Stimulated activated CD8-positive, alpha-beta memory T cell treated with anti-CD3 and anti-CD28 coated beads, Interleukin-7, amount 100 ng/mL, for 48 hours (primary cell): ENCODE results near the gene ATG101.

ENCODE experiments used
- DNase-seq, 2 donors: peaks; one replicate each; pipeline ENCODE4 v3.0.0-alpha.2; 2020; ENCODE audit warnings: low read depth in 1 of 2; ENCODE audit errors: extremely low read depth in 1 of 2

Gene ATG101

DNA sequence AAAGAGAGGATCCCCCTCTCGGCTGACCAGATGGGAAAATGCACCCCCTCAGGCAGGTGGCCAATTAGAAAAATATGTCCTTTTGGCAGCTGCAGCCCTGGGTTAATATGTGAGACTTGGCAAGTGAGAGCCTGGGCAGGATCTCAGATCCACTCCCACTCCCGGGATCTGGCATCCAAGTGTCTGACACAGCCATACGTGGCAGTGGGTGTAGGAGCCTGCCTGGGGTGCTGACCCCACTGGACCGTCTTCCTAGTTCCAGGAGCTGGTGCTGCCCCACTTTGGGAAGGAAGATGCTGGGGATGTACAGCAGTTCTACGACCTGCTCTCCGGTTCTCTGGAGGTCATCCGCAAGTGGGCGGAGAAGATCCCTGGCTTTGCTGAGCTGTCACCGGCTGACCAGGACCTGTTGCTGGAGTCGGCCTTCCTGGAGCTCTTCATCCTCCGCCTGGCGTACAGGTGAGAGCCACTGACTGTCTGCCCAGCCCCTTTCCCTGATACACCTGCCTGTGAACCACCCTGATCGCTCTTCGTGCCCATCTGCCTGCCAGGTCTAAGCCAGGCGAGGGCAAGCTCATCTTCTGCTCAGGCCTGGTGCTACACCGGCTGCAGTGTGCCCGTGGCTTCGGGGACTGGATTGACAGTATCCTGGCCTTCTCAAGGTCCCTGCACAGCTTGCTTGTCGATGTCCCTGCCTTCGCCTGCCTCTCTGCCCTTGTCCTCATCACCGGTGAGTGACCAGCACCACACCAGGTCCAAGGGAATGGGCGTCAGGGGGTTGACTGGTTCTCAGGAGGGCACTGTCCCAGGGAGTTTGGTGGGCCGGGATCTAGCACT, 12.8 kb upstream of the ATG101 start:
- no peak for DNase-seq

DNA sequence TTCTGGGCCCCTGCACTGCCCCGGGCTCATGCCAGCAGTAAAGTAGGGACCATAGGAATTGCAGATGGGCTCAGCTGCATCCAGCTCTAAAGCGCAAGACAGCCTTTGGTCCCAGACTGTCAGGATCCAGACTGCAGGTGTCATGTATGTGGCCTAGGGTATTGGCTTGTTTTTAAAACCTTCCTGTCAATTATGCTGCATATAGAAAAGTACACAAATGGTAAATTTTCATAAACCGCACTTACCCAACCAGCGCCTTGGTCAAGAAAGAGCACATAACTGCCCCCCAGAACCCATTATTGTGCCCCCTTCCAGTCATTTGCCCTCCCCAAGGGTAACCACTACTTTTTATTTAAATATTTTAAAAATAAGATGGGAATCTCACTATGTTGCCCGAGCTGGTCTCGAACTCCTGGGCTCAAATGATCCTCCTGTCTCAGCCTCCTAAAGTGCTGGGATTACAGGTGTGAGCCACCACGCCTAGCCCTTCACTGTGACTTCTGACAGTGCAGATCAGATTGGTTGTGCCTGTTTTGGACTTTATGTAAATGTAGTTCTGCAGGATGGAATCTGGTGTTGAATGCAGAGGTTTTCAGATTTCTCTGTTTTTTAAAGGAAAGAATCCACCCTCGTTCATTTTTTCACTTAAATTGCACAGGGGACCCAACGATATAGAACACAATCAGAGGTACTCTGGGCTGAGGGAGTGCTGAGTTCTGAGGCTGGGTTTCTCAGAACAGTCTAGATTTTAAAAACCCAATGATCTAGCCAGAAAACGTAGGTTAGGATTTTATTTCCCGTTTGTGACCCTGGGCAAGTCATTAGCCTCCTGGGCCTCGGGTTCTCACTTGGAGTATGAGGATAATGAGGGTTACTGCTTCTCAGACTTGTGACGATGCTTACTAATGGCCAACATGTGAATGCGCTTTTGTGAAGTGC, 11.9 kb upstream of the ATG101 start:
- DNase-seq = no peak

DNA sequence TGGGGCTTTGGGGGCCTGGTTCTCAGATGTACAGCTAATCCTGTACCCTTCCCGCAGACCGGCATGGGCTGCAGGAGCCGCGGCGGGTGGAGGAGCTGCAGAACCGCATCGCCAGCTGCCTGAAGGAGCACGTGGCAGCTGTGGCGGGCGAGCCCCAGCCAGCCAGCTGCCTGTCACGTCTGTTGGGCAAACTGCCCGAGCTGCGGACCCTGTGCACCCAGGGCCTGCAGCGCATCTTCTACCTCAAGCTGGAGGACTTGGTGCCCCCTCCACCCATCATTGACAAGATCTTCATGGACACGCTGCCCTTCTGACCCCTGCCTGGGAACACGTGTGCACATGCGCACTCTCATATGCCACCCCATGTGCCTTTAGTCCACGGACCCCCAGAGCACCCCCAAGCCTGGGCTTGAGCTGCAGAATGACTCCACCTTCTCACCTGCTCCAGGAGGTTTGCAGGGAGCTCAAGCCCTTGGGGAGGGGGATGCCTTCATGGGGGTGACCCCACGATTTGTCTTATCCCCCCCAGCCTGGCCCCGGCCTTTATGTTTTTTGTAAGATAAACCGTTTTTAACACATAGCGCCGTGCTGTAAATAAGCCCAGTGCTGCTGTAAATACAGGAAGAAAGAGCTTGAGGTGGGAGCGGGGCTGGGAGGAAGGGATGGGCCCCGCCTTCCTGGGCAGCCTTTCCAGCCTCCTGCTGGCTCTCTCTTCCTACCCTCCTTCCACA, 11.0 kb upstream of the ATG101 start:
- DNase-seq = no peak

DNA sequence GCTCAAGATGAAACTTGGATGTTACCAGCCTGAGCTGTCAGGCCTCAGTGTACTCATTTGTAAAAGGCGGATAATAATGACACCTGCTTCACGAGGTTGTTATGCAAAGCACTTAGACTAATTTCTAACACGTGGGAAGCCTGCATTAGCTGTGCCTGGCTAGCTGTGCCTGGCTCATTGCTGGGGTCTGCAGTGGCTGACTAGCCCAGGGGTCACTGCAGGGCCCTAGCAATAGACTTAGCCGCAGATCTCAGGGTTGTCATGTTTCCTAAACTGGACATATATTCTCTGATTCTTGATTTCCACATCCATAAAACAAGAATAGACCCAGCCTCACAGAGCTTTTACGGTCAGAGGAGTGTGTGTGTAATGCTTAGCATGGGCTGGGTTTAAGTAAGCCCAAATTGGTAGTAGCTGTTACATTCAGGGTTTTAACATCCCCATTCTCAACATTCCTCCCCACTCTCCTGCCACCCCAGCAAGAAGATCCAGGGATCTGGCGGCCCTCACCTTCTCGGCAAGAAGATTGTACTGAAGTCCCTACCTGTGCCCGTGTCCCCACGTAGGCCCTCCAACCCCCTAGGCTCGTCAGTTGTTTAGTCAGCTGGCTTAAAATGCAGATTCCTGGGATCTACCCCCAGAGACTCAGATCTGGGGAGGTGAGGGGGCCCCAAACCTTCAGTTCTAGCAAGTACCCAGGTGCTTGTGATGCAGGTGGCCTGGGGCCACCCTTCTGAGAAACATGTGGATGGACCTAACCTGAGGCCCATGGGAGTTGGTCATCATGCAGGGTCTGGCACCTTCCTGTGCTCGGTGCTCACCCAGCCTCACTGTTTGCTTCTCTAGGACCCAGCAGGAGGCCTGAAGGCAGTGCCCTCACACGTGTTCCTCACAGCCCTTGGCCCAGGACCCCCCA, 9.9 kb upstream of the ATG101 start:
- DNase-seq = no peak

DNA sequence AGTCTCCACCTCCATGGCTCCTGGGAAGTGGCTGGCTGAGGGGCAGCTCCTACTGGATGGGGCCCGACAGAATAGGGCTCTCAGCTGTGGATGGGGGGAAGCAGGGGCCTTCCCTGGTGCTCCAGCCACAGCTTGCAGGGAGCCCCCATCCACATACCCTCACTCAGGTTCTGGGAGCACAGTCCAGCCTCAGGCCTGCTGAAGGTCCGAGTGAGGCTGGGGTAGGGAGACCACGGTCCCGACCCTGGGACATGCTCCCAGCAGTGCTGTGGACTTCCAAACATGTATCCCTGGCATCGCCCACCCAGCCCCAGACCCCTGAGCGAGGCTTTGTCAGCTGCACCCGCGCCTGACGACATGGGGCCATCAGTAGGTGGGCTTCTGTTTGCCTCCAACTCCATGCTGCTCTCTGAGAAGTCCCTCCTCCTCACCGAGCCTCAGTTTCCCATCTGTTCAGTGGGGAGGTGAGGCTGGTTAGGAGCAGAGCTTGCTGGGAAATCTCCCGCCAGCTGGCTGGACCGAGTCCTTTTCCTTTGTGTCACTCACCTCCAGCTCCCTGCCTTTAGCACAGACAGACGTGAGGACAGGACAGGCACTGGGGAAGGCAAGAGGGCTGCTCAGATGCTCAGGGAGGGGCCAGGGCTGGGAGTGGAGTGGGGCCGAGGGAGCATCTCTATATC, 9.1 kb upstream of the ATG101 start:
- DNase-seq = no peak

DNA sequence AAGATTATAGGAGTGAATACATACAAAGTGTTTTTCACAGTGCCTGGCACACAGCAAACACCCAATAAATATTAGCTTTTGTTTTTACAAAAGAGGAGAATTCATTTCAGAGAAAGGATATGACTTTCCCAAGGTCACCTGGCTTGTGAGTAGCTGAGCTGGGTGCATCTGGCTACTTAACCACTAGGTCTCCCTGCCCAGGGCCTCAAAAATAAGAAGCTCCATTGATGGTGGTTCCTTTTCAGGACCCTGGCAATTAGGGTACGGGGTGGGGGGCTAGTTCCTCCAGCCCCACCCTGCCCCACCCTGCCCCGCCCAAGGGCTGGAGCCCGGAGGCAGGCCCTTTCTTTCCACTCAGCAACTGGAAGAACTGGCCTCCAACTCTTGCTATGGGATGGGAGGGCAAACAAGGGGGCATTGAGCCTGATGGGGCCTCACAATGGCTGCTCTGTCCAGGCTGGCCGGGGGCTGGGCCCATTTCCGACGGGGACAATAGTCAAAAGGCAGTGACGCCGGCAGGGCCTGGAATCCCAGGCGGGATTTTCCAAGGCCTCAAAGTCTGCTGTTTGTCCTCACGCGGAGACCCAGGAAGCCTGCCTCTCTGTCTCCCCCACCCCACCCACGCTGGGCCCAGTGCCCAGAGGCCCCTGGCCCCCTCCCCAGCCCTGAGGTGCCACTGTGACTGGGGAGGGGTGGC, 8.2 kb upstream of the ATG101 start:
- no peak for DNase-seq

DNA sequence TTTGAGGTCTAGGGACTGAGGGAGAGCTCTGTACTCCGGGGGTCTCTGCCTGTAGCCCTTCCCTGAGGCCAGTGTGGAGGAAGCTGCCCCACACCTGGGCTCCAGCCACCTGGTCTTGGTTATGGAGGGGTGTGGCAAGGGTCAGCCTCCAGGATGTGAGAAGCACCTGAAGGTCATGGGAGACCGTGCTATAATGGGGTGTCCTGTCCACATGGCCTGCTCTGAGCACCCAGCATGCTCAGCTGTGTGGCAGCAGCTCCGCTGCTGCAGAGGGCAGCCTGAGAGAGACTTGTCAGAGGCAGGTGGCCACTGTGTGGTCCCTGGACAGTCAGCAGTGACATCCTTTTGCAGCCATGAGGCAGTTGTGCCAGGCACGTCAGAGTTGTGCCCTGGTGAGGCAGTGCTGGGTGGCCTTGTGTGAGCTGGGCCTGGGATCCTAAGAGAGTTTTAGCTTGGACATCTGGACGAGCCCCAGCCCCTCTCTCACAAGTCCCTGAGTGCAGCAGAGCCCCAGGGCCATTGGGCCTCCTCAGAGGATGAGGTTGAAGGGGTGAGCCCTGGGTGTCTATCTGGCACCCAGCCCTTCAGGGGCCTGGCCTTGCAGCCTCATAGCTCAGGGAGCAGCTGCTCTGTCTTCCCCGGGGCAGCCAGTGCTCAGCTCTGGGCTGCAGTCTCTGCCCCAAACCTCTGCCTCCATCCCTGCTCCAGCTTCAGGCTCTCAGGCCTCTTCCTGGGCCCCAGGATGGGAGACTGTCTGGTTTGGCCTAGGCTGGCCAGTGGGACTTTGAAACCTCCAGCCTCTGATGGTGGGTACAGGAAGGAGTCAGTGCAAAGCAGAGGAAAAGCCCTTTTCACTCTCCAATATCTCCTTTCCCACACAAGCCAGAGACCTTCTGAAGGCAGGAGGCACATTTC, 7.4 kb upstream of the ATG101 start:
- no peak for DNase-seq

DNA sequence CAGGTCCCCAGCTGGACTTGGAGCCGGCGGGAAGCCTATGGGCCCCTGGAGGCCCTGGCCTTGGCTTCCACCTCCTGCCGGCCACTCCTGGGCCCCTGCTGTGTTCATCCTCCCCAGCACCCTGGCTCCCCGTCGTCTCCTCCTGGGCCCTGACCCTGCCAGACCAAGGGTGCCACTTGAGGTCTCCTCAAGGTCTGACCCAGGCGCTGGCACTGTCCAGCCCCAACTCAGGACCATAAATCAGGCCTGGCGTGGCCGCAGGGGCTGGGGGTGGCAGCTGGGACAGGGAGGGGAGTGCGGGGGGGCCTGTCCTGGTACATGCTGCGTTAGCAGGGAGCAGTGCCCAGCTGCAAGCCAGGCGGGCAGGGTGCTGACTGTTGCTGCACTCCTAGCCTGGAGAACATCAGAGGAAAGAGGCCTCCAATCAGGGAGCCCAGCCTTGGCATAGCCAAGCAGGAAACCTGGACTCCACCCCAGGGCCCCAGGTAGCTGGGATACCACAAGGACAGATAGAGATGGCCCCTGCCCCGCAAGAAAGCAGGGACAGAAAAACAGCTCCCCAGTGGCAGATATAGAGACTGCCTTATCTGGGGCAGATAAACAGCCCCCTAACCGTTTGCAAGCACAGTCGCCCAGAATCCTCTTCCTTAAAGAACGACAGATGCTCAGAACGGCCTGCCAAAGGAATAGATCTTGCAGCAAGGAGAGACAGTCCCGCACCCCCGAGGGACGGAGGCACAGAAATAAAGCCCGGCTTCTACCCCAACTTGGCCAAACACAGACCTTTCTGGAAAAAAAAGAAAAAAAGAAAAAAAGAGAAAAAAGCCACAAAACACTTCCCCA, 6.5 kb upstream of the ATG101 start:
- DNase-seq = no peak

DNA sequence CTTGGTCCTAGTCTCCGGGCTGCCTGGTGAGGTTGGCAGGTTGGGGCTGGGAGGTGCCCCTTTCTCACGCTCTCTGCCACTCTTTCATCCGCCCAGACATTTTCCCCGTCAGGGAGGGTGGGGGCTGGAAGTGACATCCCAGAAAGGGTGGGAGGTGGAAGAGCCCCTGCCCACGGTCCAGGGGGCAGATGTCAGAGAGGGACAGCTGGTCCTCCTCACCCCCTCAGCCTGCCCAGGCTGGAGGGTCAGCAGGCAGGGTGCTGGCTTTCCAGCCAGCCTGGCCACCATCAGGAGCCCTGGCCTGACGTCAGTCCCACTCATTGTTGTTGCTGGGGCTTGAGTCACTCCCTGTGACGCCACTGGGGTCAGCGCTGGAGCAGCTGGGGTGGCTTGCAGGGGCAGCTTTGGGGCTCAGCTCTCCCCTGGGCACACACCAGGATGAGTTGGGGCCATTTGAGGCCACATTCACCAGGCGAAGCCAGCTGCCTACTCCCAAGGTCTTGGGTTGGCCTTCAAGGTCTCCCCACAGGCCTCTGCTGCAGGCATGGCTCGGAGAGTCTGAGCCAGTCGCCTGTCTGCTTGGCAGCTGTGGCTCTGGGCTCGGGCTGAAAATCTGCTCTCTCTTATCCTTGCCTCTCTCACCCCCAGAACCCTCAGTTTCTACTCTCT, 5.7 kb upstream of the ATG101 start:
- DNase-seq = no peak

DNA sequence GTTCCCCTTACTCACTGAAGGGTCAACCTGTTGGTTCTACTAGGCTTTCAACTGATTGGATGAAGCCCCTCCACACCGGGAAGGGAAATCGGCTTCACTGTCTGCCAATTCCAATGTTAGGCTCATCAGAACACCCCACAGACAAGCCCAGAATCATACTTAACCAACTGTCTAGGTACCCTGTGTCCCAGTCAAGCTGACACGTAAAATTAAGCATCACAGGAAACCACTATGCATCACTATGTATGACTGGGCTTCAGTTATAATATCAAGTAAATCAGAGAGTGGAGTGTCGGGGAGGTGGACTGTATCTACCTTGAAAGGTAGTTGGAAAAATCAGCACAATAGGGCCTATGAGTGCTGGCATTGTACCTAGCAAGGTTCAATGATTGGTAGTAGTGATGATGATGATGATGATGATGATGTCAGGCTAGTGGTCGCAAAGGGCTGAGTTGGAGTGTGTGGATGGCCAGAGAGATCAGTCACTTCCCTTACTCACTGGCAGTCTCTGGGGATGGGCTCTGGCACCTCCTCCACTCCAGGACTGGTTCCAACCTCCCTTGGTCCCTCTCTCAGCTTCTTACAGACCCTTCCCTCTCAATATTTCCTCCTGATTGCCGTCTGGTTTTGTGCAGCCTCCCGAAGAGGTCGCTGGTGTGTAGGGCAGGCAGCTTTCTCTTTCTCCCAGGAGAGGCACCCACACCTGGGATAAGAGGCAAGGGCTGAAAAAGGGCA, 3.3 kb upstream of the ATG101 start:
- DNase-seq = no peak

DNA sequence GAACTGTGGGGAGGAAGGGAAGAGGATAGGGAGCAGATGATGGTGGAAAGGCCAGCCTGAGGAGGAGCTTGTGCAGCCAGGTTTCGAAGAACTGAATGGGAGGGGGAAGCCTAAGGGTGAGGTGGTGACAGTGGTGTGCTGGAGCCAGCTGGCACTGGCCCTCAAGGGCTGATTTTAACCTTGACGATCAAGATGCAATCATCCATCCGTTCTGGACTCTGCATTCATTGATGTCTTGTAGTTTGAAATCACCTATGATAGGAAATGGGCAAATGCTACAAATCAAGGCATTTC, 2.8 kb upstream of the ATG101 start:
- DNase-seq = no peak

DNA sequence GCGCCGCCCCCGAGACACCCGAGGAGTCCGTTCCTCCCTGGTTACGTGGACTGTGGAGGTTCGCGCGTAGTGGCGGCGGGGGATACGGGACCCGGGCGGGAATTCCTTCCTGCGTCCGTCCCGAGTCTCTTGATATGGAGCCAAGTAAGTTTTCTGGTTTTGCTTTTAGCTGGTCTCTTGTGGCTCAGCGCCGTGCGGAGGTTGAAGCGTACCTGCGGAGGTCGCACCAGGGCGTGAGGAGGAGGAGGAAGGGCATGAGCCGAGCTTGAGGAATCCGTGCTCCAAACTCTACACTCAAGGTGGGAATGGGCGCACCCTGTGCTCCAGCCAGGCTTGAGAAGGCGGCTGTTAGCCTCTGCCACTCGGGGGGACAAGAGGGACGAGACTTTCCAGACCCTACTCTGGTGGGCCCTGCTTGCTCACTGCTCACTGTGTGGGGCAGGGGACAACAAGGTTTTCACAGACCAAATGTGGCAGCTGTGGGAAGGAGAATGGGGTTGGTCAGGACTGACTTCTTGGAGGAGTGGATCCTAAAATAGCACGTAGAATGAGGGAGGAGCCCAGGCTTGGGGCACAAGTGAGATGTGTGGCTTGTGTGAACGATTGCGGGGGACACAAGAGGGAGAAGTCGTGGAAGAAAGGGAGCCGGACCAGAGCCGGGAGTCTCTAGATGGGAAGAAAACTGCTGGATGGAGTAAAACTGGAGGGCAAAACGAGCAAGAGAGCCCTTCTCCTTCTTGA, 577 bp downstream of the ATG101 start:
- DNase-seq = no peak

DNA sequence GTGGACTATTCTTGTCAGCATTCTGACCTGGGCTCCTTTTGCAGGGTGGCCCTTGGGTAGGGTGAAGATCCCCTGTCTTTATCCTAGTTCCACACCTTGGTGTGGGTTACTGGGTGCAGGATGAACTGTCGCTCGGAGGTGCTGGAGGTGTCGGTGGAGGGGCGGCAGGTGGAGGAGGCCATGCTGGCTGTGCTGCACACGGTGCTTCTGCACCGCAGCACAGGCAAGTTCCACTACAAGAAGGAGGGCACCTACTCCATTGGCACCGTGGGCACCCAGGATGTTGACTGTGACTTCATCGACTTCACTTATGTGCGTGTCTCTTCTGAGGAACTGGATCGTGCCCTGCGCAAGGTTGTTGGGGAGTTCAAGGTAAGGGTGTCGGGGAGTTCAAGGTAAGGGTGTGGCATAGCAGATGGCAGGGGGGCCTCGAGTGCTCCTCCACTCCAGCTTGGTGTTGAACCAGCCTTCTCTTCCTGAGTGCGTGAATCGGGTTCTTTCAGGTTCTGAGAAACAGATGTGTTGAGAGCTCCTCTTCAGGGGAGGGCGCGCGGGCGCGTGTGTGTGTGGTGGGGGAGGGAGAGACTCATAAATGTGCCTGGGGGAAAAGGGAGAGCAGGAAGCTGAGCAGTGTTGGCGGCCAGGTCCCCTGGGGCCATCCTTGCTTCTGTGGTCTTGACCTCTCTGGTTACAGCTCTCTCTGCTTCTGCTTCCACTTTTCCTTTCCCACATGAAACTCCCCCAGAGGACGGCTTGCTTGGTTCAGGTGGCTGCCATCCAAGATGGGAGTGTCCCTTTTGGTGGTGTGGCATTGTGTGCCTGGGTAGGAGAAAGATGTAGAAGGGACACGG, 4.0 kb downstream of the ATG101 start:
- no peak for DNase-seq

DNA sequence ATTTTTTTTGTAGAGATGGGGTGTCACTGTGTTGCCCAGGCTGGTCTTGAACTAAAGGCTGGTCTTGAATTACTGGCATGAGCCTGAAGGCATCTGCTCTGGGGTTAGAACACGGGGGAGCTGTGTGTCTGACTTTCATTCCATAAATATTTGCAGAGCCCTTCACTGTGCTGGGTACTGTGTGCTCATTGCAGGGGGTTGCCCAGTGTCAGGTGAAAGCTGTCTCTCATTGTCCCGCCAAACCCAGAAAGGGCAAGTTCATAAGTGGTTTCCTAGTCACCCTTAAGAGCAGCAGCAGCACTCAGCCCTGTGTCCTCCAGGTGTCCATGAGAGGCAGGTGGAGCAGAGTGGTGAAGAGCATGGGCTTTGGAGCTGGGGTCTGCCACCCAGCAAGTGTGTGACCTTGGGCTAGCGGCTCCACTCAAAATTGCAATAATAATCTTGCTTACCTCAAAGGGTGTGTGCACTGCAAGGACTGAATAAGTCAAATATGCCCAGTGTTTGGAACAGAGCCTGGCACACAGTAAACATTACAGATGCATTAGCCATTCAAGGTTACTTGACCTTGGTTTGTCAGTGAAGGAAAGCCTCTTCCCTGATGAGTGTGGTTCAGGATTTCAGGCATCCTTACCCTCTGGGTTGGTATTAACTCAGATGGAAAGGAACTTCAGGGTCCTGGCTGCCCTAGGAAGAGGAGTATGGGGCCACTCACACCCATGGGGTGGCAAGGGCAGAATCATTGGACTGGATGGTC, 5.4 kb downstream of the ATG101 start:
- no peak for DNase-seq
